ENCODE results near the gene DDAH1.

Gene DDAH1

DNA sequence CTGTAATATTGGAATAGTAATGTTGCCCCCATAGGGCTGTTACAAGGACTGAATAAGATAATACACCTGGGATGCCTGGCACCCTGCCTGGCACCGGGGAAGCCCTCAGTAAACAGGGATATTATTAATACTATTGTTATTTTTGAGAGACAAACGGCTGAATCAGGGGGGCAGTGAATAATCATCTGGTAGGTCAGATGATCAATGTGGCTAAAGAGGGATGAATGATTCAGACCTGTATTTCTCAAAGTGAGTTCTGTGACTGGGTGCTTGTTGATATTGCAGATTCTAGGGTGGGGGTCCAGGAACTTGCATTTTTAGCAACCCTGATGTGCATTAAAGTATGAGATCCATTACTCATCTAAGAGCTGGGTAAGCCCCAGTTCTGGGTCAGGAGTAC, 142.3 kb downstream of the DDAH1 start:
- DNase-seq: no peak

DNA sequence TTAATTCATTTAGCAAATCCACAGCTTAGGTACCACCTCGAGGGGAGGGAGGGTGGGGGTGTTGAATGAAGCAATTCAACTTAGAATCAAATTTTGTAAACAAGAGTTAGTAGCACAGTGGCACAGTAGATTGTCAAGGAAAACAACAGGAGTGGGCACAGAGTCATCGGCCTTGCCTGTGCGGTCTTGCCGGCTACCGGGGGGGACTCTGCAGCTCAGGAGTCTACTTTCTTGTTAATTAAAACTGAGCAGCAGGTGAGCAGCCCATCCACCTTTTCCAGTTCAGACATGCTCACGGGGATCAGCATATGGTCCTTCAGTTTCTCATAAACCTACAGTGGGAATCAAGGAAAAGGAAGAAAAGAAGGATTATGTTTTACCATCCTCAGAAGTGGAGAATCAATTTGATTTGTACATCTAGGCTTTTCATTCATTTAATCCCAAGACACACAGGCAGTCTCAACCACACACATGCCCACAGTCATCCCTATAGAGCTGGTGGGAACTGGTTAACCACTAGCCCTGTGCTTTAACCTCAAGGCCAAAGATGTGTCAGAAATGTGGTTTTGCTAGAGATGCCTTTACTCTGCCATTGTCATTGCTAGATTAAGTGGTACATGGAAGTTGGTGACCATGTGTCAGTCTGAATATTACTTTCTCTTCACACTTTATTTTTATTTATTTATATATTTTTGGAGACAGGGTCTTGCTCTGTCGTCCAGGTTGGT, 143.6 kb downstream of the DDAH1 start:
- DNase-seq: no peak

DNA sequence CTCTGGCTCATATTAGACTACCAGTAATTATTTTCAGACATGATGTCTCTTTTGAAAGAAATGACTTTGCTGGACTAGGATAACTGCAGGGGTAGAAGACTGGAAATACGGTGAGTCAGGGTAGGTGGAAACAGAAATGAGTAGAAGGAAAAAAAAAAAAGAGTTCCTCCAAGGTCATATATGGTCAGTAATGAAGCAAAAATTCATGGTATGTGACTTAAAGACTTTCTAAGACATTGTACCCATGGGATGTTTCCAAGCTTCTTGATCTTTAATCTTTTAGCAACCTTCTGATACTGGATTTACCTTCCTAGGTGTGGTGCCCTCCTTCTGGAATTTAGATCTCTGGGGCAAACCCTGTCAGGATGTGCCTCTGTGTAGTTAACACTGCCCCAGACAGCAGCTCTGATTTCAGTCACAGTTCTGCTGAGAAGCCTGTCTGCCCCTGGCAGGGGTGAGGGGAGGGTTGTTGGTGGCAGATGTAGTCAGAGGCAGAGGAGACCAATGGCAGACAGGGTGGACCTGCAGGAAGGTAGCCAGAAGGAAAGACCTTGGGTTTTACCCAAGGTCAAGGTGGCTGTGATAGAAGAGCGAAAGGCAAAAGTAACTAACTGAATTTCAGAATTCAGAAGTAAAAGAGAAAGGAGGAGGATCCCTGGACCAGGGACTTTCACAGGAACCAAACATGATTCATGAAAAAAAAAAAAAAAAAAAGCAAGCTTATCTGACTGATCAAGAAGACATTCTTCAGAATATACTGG, 144.4 kb downstream of the DDAH1 start:
- no peak for DNase-seq

DNA sequence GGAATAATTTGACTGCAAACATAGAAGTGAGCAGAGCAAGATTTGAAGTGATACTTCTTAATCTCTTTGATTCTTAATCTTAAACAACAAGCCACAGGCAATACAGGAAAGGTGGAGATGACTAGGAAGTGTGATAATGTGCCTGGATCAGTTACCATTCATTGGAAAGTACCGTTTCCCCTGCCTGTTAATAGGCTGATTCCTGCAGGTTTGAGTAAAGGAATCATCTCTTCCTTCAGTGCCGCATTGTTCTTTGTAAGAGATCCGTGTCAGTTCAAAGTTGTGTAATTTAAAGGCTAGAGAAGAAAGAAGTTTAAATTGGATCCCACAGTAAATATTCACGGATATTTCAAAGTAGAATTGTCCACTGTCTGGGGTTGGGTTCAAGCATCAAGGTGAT, 145.0 kb downstream of the DDAH1 start:
- DNase-seq: no peak

DNA sequence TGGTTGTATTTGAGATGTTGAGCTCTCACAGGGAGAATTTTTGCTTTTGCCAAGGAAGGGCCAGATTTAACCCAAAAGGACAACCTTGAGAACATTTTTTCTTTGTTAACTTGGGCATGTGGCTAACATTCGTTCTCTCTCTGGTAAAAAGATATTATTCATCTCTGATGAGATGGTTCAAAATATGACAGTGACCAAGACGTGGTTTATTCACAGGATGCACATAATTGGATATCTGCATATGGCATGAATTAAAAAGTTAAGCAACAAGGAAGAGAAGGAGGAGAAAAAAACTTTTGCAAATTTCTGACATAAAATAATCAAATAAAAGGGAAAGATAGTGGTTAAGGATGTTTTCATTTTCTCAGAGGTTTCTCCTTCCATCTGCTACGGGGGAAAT, 145.5 kb downstream of the DDAH1 start:
- no peak for DNase-seq

DNA sequence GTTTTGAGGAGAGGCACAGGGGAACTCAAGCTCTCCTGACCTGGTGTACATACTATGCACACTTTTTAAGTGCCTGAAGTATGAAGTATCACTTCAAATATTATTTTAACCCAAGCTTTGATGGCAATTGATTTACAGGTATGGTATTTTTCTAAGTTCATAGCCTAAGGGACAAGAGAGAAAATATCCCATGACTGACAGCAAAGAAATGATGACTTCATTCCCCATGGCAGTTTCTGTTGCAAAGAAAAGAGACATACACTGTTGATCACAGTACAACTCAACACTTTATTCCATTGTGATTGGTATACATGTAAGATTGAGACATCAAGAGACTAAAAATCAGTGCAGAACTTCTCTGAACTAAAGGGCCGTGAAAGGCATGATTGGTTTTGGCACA, 146.7 kb downstream of the DDAH1 start:
- DNase-seq: no peak

DNA sequence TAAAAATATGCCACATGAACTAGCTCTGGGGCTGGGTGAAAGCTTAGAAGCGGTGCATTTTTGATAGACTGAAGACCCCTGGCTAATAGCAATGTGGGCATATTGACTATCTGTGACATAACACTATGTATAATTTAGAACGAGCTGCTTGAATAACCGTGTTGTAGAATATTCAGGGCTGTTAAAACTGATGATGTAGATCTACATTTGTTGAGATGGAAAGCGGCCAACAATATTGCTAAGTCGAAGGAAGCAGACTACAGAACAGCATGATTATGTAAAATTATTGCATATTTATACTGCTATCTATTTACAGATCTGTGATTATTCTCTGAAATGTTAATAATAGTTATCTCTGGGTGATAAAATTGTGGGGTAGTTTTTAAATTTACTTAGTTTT, 147.4 kb downstream of the DDAH1 start:
- no peak for DNase-seq

DNA sequence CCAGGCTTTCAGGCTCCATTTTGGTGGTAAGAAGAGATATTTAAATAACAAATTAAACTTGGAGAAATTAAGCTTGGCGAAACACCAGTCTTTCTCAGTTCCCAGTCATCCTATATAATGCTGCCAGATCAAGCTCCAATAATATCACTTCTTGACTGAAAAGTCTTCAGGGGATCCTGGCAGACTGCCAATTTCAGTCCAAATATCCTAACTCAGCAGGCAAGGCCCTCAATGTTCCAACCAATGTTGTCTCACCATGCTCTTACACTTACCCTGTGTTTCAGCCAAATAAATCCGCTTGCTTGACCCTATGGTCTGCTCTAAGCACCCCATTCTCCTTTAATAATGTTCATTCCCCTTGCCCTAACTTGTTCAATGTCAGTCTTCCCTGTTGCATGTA, 148.6 kb downstream of the DDAH1 start:
- DNase-seq: peak; percentile 19

DNA sequence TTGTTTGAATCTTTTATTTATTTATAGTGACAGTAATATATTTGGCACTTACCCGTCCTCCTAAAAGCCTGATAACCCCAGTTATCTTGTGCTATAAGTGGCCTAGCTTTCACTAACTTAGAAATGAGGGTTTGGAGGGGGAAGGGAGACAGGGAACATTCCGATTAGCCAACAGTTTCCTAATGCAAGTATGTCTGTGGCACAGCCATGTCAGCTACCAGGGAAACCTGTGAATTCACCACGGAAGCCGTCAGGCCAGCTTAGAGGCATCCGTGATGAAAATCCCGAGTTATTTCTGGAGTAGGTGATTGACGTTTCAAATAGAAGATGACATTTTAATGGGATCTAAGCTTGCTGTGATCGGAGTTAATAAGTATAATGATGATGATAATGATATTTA, 149.2 kb downstream of the DDAH1 start:
- DNase-seq: no peak

DNA sequence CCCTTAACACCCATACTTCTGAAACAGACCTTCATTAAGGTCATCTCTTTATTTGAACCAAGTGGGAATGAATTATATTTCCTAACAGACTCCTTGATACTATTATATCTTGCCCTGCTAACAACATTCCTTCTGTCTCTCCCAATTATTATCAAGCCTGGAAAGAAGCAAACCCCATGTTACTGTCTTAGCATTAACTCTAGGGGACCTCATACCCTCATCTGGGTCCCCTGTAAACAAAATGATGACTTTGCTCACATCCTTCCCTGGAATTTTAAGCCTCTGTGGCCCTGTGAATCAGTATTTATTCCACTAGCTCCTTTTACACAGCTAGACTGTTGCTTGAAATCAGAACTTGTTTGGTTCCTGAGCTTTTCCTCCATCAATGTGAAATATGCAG, 150.2 kb downstream of the DDAH1 start:
- no peak for DNase-seq

DNA sequence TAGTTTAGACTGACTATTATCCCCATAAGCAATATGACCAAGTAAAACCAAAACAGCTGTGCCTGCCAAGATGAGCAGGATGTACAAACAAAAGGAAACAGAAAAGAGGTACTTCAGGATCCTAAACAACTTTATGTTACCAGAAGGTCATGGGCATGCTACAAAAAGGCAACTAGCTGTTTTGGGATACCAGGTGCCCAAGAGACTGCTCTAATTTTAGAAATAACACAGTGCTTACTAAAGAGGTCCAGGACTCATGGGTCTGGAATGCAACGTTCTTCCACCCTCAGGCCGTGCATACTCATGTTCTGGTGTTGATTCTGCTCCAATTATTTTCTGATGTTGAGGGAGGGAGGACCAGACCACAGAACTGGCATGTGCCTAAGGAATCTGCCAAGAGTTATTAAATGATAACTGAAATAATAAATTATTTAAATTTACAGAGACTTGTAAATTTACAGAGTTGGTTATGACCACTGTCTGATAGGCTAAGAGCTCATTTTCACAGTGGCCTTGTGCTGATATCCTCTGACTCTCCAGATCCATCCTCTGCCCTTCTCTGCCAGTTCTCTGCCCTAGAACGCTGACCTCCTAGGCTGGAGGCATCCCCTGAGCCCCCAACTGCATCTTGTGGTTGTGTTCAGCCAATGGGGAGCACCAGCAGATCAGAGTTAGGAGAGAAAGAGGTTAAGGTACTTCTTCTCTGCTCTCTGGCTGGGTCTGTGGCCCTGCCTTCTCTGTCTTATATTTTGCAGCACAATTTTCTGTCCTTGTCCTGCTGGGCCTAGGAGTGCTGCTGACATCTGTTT, 150.9 kb downstream of the DDAH1 start:
- peak; percentile 16 for DNase-seq

DNA sequence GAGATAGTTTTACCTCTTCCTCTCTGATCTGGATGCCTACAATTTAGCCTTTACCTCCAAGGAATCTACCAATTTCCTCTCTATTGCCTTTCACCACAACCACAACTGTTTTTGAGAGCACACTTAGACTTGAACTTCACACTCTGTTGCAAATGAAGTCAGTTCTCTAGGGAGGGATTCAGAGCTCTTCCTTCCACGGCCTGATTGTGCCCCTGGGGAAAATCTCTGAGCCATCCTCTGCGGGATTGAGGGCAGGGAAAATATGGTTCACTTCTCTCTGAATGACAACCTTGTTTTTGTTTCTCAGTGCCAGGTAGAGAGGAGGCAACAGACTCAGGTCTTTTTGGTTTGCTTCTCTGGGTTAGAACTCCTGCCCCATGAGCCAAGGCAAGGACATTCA, 153.1 kb downstream of the DDAH1 start:
- peak; percentile 51 for DNase-seq

DNA sequence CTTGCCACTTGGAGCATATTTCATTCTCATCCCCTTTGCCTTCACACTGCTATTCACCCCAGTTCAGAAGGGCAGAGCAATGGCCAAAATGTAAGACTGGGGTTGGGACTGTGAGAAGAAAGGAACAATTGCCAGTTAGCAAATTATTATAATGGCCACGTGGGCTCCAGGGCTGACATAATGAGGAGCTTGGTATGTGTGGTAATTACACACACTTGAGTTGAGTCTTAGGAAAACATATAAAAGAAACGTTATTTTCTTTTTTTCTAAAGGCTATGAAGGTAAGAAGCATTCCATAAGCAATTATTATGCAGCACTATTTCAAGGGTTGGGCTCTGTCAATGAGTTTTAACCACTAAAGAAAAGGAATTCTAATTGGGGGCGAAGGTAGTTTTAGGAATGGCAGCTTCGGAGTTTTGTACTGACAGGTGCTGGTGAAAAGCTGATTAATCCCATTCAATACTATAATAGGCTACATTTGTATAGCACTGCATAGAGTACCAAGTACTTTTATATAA, 156.1 kb downstream of the DDAH1 start:
- DNase-seq: no peak

DNA sequence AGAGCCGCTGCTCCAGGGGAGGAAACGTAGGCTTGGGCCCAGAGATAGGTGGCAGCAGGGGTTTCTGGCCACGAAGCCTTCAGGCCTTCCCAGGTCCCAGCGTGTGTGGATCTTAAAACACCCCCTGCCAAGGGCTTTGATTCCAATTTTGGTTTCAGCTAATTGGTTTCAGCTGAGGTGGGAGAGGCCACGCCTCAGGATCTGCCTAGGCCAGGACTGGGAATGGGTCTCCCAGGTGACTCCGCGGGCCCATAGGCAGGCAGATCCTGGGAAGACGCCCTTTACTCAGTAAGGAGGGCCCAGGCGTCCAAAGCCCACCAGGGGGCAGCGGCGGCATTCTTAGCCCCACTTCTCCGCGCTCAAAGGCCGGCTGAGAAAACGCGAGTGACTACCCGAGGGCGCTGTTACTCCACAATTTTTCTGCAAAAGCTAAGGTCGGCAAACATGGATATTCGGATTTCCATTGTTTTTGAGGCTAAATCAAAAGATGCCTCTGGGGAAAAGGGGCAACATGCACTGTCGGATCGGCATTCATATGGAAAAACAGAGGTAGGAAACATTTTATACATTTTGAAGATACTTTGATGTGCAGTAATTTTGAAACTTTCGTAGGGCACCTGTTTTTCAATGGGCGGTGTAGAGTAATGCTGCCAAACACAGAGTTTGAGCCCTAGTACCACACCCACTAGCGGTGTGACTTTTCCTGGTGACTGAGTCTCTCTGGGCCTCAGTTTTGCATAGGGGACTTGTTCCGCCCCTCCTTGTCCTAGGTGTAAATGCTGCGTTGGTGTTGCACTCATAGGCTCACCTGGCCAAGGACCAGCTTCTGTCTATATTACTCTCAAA, 156.7 kb downstream of the DDAH1 start:
- peak; percentile 75 for DNase-seq

DNA sequence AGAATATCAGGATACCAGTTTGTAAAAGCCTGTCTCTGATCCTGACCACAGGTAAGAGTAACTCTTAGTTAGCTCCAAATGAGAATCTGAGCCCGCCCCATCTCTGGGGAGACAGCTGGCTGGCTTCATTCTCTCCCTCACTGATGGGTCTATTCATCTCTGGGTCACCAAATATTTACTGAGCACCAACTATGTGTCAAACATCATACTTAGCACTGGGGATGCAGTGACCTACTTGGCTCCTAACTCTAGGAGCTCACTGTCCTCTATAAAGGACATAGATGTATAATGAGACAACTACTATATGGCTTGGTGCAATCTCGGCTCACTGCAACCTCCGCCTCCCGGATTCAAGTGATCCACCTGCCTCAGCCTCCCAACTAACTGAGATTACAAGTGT, 158.7 kb downstream of the DDAH1 start:
- DNase-seq: no peak

DNA sequence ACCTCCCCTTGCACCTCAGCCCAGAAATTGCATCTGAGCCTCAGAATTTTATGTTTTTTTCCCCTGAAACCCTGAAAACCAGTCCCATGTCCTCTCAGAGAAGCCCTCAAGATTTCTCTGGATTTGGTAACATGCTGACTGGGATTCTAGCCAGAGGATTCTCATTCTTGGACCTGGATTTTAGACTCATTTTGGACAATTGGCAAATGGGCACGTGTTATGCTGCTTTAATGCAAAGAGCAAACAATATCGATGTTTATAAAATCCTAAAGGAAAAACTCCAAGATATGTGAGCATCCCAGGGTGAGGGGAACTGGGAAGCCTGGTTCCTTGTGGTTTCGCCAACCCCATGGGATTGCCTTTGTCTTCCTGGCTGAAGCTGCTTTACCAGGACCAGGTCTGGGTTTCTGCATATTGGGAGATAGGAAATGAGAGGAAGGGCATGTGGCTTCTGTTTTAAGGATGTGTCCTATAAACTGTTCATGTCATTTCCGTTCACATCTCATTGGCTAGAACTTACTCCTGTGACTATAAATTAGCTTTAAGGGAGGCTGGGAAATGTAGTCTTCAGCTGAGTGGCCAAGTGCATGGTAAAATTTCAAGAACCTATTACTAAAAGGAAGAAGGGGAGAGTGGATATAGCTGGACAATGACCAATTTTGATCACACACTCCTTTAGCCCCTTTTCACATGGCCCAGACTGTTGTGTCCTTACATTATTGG, 161.4 kb downstream of the DDAH1 start:
- no peak for DNase-seq

DNA sequence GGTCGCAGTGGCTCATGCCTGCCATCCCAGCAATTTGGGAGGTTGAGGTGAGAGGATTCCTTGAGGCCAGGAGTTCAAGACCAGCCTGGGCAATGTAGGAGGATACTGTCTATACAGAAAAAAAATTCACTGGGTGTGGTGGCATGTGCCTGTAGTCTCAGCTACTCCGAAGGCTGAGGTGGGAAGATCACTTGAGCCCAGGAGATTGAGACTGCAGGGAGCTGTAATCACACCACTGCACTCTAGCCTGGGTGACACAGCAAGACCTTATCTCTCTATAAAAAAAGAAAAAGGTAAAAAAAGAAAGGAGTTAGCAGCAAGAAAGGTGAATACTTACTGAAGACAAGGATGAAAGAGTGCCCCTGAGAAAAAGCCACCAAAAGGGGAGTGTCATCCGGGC, 164.8 kb downstream of the DDAH1 start:
- DNase-seq: no peak

DNA sequence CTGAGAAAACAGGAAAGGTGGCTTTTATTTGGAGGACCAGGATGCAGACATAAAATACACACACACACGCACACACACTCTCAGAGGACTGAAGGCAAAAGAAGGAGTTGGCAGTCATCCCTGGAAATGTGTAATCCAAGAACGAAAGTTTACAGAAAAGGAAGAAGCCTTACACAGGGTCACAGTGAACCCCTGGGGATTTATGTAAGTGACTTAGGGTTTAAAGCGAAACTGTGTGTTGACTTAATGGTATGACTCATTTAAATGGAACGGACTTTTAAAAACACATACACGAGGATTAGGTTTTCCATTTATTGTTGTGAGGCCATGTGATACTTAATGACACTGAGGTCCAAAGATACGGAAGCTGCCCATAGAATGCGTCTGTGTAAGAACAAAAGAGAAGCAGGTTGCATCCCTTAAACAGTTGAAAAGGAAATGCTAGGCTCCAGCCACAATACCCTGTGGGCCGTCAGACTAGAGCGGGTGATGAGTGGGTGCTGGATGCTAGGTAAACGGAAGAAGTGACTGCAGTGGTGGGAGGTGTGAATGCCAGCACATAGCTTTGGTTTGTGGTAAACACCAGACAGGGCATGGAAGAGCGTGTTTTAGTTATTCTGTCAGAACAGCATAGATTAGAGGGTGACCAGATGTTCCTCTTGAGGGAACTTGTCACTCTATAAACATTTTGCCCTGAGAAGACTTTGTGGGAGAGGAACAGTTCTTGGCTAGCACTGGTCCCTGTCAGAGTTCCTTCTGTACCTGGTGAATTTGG, 166.9 kb downstream of the DDAH1 start:
- peak; percentile 91 for DNase-seq

DNA sequence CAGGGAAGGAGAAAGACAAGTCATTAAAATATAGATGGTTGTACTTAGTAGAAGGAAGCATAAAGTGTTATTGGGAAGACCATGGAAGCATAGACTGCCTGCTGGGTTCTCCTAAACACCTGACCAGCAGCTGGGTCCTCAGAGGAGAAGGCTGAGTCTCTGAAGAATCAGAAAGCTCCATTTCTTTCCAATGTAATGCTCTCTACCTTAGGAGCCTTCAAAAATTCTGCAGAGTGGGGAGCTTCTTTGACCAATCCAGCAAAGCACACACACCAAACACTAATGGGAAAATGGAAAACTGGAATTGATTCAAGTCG, 167.5 kb downstream of the DDAH1 start:
- no peak for DNase-seq

DNA sequence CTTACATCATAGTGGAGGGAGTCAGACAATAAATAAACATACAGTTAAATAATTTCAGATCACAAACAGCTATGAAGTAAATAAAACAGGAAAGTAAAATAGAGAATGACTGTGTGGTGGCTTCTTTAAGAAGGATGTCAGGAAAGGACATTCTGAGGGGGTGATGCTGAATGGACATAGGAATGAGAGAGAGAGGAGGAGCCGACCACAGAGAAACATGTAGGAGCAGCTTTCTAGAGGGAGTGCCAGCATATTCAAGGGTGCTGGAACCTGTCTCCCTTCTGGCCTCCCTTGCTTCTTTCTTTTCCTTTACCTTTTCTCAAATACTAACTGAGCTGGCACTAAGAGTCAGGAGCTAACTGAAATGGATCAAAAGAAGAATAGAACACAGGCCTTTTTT, 168.0 kb downstream of the DDAH1 start:
- DNase-seq: no peak

DNA sequence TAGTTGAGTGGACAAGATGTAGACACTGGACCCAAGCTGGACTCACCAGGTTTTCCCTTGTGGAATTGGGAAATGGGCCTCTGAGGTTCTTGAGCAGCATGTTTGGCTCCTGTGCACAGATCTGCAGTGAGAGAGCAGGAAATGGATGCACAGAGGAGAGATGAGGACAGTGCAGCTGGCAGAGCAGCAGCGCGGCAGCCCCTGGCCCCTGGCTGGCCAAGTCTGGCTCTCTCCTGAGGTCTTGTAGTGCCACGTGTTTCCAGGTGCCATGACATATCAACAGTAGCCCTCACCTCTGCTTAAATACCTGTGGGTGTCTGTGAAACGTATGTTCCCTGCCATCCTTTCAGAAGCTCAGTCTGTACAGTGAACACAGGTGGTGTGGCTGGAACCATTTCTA, 169.3 kb downstream of the DDAH1 start:
- no peak for DNase-seq

Measured in DMS79 treated with DMSO at 0.1 percent for 48 hours (cell line).